ENCODE results near the gene SUZ12.
"Not testable (repeated sequence)": the region's sequence is repeated elsewhere in the genome, so short reads cannot be mapped to it uniquely, and the experiment has no call there.

SUZ12 gene

DNA sequence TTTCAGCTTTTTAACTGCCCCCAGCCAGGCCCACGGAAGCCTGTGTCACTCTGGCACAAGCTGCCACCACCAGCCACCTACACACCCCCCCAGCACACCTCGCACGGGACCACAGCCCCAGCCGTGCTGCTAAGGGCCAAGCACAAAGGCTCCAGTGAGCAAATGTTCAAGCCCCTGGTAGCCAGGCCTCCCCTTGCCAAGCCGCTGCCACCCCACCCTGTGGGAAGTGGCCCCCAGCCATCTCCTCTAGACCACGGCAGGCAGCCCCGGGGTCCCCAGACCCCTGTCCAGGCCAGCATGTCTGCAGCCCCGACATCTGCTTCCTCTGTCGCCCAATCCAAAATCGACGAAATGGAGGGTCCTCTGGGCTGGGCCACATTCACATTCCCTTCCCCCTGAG is 105.5 kb downstream of the SUZ12 start:
- not testable (repeated sequence) for DNase-seq

DNA sequence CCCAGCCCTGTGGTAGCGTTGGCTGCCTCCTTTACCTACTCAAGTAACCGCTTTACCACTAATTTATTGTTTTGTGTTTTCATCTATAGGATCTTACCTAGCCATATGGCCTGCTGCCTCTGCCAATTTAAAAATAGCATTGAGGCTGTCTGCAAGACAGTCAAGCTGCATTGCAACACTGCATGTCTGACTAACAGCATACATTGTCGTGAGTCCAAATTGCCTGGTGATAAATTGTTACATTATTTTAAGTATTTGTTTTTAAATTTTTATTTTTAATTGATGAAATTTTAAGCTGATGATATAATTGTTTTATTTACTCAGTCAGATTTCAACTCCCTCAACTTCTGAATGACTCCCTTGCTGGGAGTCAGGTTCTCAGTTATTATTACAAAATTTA is 108.8 kb downstream of the SUZ12 start:
- not testable (repeated sequence) for DNase-seq

- not testable (repeated sequence) for DNase-seq
Observed at GRCh38 chr17:32047663-32048062, 110.9 kb downstream of the SUZ12 start.

All from cerebellar nuclear complex (tissue), 1 donor.